CMK (cell line): ENCODE results near the gene CASP12.
"Not testable (repeated sequence)": the region's sequence is repeated elsewhere in the genome, so short reads cannot be mapped to it uniquely, and the experiment has no call there.

Experiments
- DNase-seq: peaks from one replicate; pipeline ENCODE4 v3.0.0-alpha.2; 2010; ENCODE audit warnings: low read depth

Gene CASP12

DNA sequence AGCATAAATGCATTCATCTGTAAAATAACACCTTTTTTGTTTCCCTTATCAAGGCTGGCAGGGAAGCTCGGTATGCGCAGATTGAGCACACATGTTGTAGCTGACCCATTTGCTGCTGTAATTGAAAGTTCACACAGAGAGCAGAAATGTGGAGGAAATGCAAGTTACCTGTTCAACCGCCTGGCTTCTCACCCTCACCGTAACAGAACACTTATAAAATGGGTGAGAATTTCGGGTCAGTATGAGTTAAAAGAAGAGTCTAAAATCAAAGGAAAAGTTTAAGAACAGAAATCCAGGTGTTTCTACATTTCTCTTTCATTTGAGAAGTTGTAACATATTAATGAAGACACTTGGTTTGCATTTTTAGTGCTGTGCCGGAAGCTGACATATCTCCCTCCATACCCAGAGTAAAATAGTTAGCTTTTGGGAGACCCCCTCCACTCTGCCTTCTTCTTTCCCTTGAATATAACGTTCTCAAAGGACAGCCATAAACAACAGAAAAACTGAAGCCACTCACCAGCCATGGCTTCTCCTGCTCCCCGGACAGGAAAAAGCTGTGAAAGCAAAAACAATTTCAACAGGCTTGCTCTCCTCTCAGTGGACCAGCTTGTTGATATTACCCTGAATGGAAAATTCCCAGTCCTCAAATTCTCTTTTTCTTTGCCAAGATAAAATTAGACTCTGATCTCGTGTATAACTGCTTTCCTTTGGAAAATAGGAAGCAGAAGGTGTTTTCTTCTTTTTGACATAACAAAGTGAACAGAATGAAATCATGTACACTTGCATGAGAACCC lies at the start of gene CASP12:
TSS of gene CASP12 (minus strand) at position 570 of the 794 bp plus-strand sequence.
- DNase-seq = no peak

DNA sequence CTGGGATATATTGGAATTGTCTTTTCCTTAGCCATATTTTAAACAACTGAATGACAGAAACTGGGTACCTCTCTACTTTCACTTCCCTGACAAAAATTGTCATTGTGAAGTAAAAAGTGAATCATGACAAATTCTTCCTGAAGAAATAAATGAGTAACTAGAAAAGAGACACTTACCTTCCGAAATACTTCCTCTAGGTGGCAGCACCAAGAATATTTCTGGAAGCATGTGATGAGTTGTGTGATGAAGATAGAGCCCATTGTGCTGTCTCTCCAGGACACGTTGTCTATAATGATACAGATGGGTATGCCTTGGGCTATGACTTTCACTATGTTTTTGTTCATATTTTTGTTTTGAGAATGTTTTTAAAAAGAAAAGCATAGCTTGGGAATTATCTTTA lies 48.6 kb upstream of the CASP12 start:
- peak; percentile 44 for DNase-seq

GRCh38 chr11:104944076-104944475 lies 45.8 kb upstream of the CASP12 start:
- DNase-seq = no peak

GRCh38 chr11:104943561-104943960 lies 45.3 kb upstream of the CASP12 start:
- no peak for DNase-seq

- DNase-seq = no peak
Measured at GRCh38 chr11:104934594-104934993, 36.3 kb upstream of the CASP12 start.

GRCh38 chr11:104934073-104934472 lies 35.8 kb upstream of the CASP12 start:
- DNase-seq = not testable (repeated sequence)

DNA sequence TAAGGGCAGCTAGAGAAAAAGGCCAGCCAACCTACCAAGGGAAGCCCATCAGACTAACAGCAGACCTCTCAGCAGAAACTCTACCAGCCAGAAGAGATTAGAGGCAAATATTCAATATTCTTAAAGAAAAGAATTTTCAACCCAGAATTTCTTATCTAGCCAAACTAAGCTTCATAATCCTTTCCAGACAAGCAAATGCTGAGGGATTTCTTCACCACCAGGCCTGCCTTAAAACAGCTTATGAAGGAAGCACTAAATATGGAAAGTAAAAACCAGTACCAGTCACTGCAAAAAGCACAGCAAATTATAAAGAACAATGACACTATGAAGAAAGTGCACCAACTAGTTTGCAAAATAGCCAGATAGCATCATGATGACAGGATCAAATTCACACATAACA lies 30.6 kb upstream of the CASP12 start:
- no peak for DNase-seq

GRCh38 chr11:104926771-104927611 lies 28.7 kb upstream of the CASP12 start:
- DNase-seq = no peak

GRCh38 chr11:104925850-104926249 lies 27.6 kb upstream of the CASP12 start:
- DNase-seq = no peak

- DNase-seq = no peak
Measured at GRCh38 chr11:104918113-104918824, 20.0 kb upstream of the CASP12 start.

GRCh38 chr11:104917271-104918112 lies 19.2 kb upstream of the CASP12 start:
- no peak for DNase-seq

DNA sequence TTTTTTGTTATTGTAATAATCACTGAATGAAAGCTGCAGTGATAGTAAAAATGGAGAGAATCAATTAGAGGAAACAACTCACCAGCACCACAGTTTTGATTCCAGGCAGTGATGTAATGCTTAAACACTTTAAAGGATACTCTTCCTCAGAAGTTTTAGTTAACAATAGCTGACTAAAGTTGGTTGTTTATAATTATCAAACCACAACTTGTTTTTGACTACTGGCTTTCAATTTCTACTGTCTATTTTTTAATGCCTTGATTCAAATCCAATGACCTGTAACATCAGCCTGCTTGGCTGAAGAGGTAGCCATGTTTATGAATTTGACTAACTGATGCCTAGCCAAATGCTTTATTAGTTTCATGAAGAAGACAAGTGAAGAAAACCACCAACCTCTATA lies 18.2 kb upstream of the CASP12 start:
- DNase-seq = no peak

GRCh38 chr11:104912102-104912501 lies 13.8 kb upstream of the CASP12 start:
- DNase-seq = no peak

DNA sequence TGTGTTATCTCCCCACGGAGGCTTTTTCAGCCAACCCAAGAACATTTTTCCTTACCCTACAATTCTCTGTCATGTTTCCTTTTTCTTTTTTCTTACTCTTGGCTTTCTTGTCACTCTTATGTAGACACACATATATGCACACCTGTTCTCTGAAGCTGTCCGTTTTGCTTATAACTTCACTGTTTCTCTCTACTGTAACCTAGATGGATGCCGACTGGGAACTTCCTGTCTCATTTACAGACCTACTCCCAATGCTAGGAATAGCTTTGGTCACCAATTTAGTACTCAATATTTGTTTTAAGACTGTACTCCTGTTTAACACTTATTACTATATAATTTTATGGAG lies 9.9 kb upstream of the CASP12 start:
- no peak for DNase-seq

- no peak for DNase-seq
Measured at GRCh38 chr11:104907521-104908185, 9.4 kb upstream of the CASP12 start.

- DNase-seq = no peak
Measured at GRCh38 chr11:104905271-104905670, 7.0 kb upstream of the CASP12 start.

DNA sequence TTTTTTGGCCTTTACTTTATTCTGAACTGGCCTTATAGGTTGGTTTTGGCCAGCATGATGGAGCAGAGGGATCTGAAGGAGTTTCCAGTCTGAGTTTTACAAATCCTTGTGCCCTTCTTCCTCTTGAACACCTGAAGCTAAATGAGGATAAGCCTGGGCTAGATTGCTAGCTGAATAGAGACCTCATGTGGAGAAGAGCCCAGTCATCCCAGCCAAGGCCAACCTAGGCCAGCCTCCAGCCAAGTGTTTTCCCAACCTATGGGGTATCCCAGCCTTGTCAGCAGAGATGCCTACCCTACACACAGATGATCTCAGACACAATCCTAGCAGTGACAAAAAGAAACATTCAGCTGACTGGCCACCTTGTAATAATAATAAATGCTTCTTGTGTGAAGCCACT lies 966 bp upstream of the CASP12 start:
- no peak for DNase-seq

DNA sequence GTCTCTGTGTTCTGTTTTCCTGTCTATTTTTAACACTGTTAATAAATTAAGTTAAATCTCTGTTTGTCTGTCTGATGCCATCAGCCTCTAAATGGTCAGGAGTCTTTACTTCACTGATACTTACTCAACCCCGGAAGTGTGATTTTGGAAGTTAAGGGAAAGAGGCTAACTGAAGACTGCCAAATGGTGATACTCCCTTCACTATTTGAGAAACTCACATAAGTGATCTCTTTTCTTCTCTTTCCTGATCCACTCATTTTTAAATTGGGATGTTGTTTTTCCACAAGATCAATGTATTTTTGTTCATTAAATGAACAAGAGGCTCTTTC lies 389 bp upstream of the CASP12 start:
- DNase-seq = no peak

- no peak for DNase-seq
Measured at GRCh38 chr11:104895634-104896033, 2.6 kb downstream of the CASP12 start.

DNA sequence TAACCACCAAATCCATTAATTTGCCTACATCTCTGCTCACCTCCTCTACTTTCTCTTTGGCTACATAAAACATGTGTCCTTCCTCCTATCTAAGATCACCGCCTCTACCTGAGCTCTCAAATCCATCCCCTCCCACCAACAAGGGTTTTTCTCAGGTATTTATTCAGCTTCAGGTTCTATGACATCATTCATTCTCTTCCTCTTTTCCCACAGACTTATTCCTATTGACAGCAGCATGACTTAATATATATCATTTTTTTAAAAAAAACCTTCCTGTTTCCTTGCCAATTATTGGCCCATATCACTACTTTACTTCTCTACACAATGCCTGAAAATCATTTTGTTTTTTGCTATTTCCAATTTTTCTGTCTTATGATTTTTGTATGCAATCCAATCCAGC lies 4.4 kb downstream of the CASP12 start:
- DNase-seq = no peak

- no peak for DNase-seq
Measured at GRCh38 chr11:104892723-104893511, 5.3 kb downstream of the CASP12 start.
